ENCODE measurements around the gene BTBD2. TPM values are rescaled to one million over a fixed set of nuclear protein-coding genes. Genes with fewer than 3 reads are reported as not detected.
A peak's percentile ranks its signal among the peaks of the same experiment; 100 is the strongest.

The BTBD2 gene
- total and polyA plus RNA-seq, 2 of the 13 experiments (the other 11 are each of a cell fraction or from before 2014, with no cell fraction given), result 28.1 to 45.3 TPM

DNA sequence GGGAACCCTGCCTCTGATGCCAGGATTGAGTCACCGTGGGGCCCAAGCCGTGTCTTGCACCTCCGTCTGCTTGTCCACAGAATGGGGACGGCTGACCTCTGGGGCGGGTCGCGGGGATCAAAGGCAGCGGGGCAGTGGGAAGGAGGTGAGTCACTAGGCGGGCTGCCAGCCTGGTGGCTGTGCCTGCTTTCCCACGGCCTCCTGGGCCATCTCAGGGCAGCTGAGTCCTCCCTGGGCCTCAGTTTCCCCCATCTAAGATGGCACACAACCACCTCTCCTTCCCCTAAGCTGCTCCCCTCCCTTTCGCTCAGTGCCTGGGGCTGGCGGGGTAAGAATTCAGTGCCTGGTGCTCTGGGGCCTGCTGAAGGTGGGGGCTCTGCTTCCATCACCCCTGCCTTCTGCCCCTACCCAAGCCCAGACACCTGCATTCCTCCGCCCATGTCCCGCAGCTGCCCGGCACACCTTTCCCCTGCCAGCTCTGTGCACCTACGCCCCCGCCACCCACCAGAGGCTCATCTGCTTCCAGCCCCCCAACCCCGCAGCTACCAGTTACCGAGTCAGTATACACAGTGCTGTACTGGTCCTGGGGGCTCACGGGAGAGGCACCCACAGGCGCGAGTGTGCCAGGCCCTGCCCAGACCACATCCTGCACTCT, 32.1 kb upstream of the BTBD2 start (continued):
- TF ChIP-seq ARID5B (CRISPR knock-in tag; IDR thresholded peaks at IDR 0.05) (peak; percentile 48), ATRX (CRISPR knock-in tag; IDR thresholded peaks at IDR 0.05; ENCODE audit: borderline replicate concordance) (no peak), ETV5 (CRISPR knock-in tag; IDR thresholded peaks at IDR 0.05; ENCODE audit: borderline replicate concordance) (no peak; the same call in 1 of the 2 replicates), ZNF292 (CRISPR knock-in tag; IDR thresholded peaks at IDR 0.05; ENCODE audit: borderline replicate concordance, low read depth) (no peak), ARNT2 (CRISPR knock-in tag; IDR thresholded peaks at IDR 0.05; ENCODE audit: low read depth) (no peak), KDM6A (CRISPR knock-in tag; IDR thresholded peaks at IDR 0.05; ENCODE audit: low read depth) (no peak), ZNF547 (CRISPR knock-in tag; IDR thresholded peaks at IDR 0.05) (no peak), ZNF687 (CRISPR knock-in tag; IDR thresholded peaks at IDR 0.05) (peak; percentile 57), HOXA7 (CRISPR knock-in tag; IDR thresholded peaks at IDR 0.05) (no peak), POLR2A (IDR thresholded peaks at IDR 0.05; ENCODE audit: insufficient read depth in 1 of 2, low read depth in 2 of 2, low read length in 2 of 2) (no peak), SIX4 (CRISPR knock-in tag; IDR thresholded peaks at IDR 0.05) (no peak), HOXA3 (CRISPR knock-in tag; IDR thresholded peaks at IDR 0.05) (no peak), SMAD1 (CRISPR knock-in tag; IDR thresholded peaks at IDR 0.05; ENCODE audit: borderline replicate concordance, low read depth) (no peak), ZNF558 (CRISPR knock-in tag; IDR thresholded peaks at IDR 0.05; ENCODE audit: borderline replicate concordance) (no peak)
- TF ChIP-seq, protein P1, sequence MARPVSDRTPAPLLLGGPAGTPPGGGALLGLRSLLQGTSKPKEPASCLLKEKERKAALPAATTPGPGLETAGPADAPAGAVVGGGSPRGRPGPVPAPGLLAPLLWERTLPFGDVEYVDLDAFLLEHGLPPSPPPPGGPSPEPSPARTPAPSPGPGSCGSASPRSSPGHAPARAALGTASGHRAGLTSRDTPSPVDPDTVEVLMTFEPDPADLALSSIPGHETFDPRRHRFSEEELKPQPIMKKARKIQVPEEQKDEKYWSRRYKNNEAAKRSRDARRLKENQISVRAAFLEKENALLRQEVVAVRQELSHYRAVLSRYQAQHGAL (CRISPR knock-in tag; IDR thresholded peaks at IDR 0.05; ENCODE audit: not compliant biosample characterization), result no peak
- TF ChIP-seq, protein P2, sequence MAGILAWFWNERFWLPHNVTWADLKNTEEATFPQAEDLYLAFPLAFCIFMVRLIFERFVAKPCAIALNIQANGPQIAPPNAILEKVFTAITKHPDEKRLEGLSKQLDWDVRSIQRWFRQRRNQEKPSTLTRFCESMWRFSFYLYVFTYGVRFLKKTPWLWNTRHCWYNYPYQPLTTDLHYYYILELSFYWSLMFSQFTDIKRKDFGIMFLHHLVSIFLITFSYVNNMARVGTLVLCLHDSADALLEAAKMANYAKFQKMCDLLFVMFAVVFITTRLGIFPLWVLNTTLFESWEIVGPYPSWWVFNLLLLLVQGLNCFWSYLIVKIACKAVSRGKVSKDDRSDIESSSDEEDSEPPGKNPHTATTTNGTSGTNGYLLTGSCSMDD (CRISPR knock-in tag; IDR thresholded peaks at IDR 0.05), result no peak
- TF ChIP-seq, protein P3, sequence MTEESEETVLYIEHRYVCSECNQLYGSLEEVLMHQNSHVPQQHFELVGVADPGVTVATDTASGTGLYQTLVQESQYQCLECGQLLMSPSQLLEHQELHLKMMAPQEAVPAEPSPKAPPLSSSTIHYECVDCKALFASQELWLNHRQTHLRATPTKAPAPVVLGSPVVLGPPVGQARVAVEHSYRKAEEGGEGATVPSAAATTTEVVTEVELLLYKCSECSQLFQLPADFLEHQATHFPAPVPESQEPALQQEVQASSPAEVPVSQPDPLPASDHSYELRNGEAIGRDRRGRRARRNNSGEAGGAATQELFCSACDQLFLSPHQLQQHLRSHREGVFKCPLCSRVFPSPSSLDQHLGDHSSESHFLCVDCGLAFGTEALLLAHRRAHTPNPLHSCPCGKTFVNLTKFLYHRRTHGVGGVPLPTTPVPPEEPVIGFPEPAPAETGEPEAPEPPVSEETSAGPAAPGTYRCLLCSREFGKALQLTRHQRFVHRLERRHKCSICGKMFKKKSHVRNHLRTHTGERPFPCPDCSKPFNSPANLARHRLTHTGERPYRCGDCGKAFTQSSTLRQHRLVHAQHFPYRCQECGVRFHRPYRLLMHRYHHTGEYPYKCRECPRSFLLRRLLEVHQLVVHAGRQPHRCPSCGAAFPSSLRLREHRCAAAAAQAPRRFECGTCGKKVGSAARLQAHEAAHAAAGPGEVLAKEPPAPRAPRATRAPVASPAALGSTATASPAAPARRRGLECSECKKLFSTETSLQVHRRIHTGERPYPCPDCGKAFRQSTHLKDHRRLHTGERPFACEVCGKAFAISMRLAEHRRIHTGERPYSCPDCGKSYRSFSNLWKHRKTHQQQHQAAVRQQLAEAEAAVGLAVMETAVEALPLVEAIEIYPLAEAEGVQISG (CRISPR knock-in tag; IDR thresholded peaks at IDR 0.05), result no peak

Data from HepG2 (cell line).